HepG2 (cell line): ENCODE measurements around the gene LEFTY2. TPM values are rescaled to one million over a fixed set of nuclear protein-coding genes. Genes with fewer than 3 reads are reported as not detected.

Source experiments
- ATAC-seq: fragments of 200-7000 bp; cut with Tn5 transposase; 3 replicates; pipeline ENCODE4 v1.9.1; 2020; ENCODE audit warnings: mild to moderate bottlenecking, moderate library complexity
- BruUV-seq: library from RNA; stranded (reverse); fragments of 400-500 nt; replicated peaks from 2 replicates; lab custom pipeline; 2021; lab: Mats Ljungman, UMichigan
- CTCF ChIA-PET: fragments of 300-600 bp; formaldehyde crosslinking; extraction: SDS; loops from one replicate; lab custom pipeline; 2021; ENCODE audit warnings: low total read pairs, inconsistent platforms, low intra/inter-chr PET ratio; lab: Yijun Ruan, JAX
- POLR2A ChIA-PET: fragments of 350-600 bp; sonication (Branson Sonifier 250); formaldehyde crosslinking; loops from one replicate; lab custom pipeline; 2020; ENCODE audit warnings: antibody characterized with exemption, inconsistent platforms; lab: Yijun Ruan, JAX
- DNase-seq: peaks from one replicate; pipeline ENCODE4 v3.0.0-alpha.2; 2015; ENCODE audit warnings: low spot score
- FAIRE-seq: peaks from 3 replicates; lab custom pipeline; 2011; peaks lifted over from hg19 to GRCh38; lab: Jason Lieb, UNC
- H2AFZ ChIP-seq: one replicate; pipeline ENCODE4 v1.6.1; 2011; ENCODE audit warnings: low read length, inconsistent platforms
- H3K27ac ChIP-seq: fragments of 300-600 bp; 3 replicates; pipeline ENCODE4 v1.8.0; 2011; ENCODE audit warnings: mixed run types, mild to moderate bottlenecking, mixed read lengths, low read length, inconsistent platforms; ENCODE audit not compliant: insufficient read depth; ENCODE audit errors: extremely low read length
- H3K27me3 ChIP-seq, 2 experiments: fragments of 200-600 bp in 1 of 2; 2 replicates in 1 of 2; 3 replicates in 1 of 2; pipeline versions ENCODE4 v1.6.0 to v1.8.0; 2011; ENCODE audit warnings: low read length in 2 of 2, mild to moderate bottlenecking in 2 of 2, moderate library complexity in 2 of 2, inconsistent platforms in 1 of 2; ENCODE audit not compliant: insufficient read depth in 2 of 2, control insufficient read depth in 1 of 2
- H3K36me3 ChIP-seq, 2 experiments: fragments of 200-600 bp in 1 of 2; replicated peaks in 1 of 2; 2 replicates in 1 of 2; 3 replicates in 1 of 2; pipeline versions ENCODE4 v1.5.1 to v1.8.0; 2011; ENCODE audit warnings: low read length in 2 of 2, inconsistent platforms in 1 of 2; ENCODE audit not compliant: insufficient read depth in 2 of 2, control insufficient read depth in 1 of 2
- H3K4me1 ChIP-seq: 2 replicates; pipeline ENCODE4 v1.5.1; 2012; ENCODE audit warnings: low read length, inconsistent platforms; ENCODE audit not compliant: insufficient read depth
- H3K4me2 ChIP-seq: 2 replicates; pipeline ENCODE4 v1.6.0; 2011; ENCODE audit warnings: low read depth, low read length, inconsistent platforms
- H3K4me3 ChIP-seq, 3 experiments: fragments of 200-600 bp in 1 of 3; sonication (generic), shearing (Covaris generic) in 1 of 3; replicated peaks in 1 of 3; 2 replicates each; pipeline ENCODE4 v1.5.1; 2011 to 2016; ENCODE audit warnings: low read length in 3 of 3, inconsistent platforms in 2 of 3, low read depth in 2 of 3, mild to moderate bottlenecking in 2 of 3, control low read depth in 1 of 3, mixed read lengths in 1 of 3; ENCODE audit not compliant: insufficient read depth in 1 of 3
- H3K79me2 ChIP-seq: one replicate; pipeline ENCODE4 v1.6.1; 2011; ENCODE audit warnings: low read length, inconsistent platforms; ENCODE audit not compliant: insufficient read depth
- H3K9ac ChIP-seq: 2 replicates; pipeline ENCODE4 v1.6.0; 2011; ENCODE audit warnings: mild to moderate bottlenecking, low read depth, low read length, inconsistent platforms; ENCODE audit not compliant: insufficient read depth
- H3K9me3 ChIP-seq: 2 replicates; pipeline ENCODE4 v1.5.1; 2012; ENCODE audit warnings: mild to moderate bottlenecking, low read length
- H4K20me1 ChIP-seq: 2 replicates; pipeline ENCODE4 v1.6.0; 2011; ENCODE audit warnings: inconsistent platforms, mild to moderate bottlenecking, low read length, moderate library complexity; ENCODE audit not compliant: insufficient read depth
- MAFK ChIP-seq, 2 experiments: IDR thresholded peaks in 1 of 2; conservative IDR thresholded peaks in 1 of 2; 2 replicates each; pipeline ENCODE4 v1.6.1; 2011; ENCODE audit warnings: improper control_type of control experiment in 2 of 2, low read length in 2 of 2
- ZFP90 ChIP-seq: sonication (generic); formaldehyde crosslinking; IDR thresholded peaks from 2 replicates; pipeline ENCODE4 v1.8.0; 2022; ENCODE audit warnings: missing genetic modification reagents, mild to moderate bottlenecking, inconsistent platforms, borderline replicate concordance
- ZNF605 ChIP-seq: sonication (generic); formaldehyde crosslinking; IDR thresholded peaks from 2 replicates; pipeline ENCODE4 v1.8.0; 2022; ENCODE audit warnings: mild to moderate bottlenecking, missing genetic modification reagents
- WGBS: methylation state at CpG from one replicate; pipeline ENCODE4 v1.1.6; 2017; ENCODE audit warnings: low lambda C conversion rate; 5-methylcytosine and 5-hydroxymethylcytosine counted together
- in situ Hi-C: cut with HindIII; loops from 2 replicates; pipeline ENCODE4 v1.10.0; 2017; ENCODE audit warnings: low pct_unique_long_range_greater_than_20kb; ENCODE audit not compliant: extremely low pct_ligation_motif_present
- intact Hi-C: fragments of 100-400 bp; cut with micrococcal nuclease; formaldehyde crosslinking; loops from one replicate; pipeline ENCODE4 v1.10.0; 2022; ENCODE audit not compliant: unreplicated experiment
- polyA plus RNA-seq, 8 experiments: library from polyadenylated mRNA; depleted of rRNA in 3 of 8; stranded (reverse) in 7 of 8; unstranded in 1 of 8; fragments of >200 nt; fragmentation: Illumina TruSeq in 4 of 8; extraction: Trizol in 4 of 8; gene quantifications; 2 replicates each; pipeline versions ENCODE4 v1.2.1 to v1.2.3, GENCODE V29; 2011 to 2016; ENCODE audit warnings: low read depth in 4 of 8, missing spikeins in 1 of 8, mixed read lengths in 1 of 8; ENCODE audit not compliant: insufficient read depth in 1 of 8
- total RNA-seq, 5 experiments: library from RNA; depleted of rRNA; stranded (reverse); fragments of >200 nt; fragmentation: Illumina TruSeq; extraction: Trizol; gene quantifications; 2 replicates each; pipeline ENCODE4 v1.2.3, GENCODE V29; 2016; ENCODE audit warnings: low read depth in 1 of 5
- TF ChIP-seq, protein P1 (sequence below): sonication (generic); formaldehyde crosslinking; IDR thresholded peaks from 2 replicates; pipeline ENCODE4 v1.5.1; 2020; ENCODE audit warnings: missing genetic modification reagents, mild to moderate bottlenecking, borderline replicate concordance
- TF ChIP-seq, protein P2 (sequence below): sonication (generic); formaldehyde crosslinking; IDR thresholded peaks from 2 replicates; pipeline ENCODE4 v1.4.0; 2020; ENCODE audit warnings: missing genetic modification reagents
- TF ChIP-seq, protein P3 (sequence below): sonication (generic); formaldehyde crosslinking; IDR thresholded peaks from 2 replicates; pipeline ENCODE4 v1.5.1; 2020; ENCODE audit warnings: mild to moderate bottlenecking, missing genetic modification reagents, borderline replicate concordance

LEFTY2 gene
- total and polyA plus RNA-seq, 2 of the 13 experiments (the other 11 are each of a cell fraction or from before 2014, with no cell fraction given), result 0.13 to 0.33 TPM

DNA sequence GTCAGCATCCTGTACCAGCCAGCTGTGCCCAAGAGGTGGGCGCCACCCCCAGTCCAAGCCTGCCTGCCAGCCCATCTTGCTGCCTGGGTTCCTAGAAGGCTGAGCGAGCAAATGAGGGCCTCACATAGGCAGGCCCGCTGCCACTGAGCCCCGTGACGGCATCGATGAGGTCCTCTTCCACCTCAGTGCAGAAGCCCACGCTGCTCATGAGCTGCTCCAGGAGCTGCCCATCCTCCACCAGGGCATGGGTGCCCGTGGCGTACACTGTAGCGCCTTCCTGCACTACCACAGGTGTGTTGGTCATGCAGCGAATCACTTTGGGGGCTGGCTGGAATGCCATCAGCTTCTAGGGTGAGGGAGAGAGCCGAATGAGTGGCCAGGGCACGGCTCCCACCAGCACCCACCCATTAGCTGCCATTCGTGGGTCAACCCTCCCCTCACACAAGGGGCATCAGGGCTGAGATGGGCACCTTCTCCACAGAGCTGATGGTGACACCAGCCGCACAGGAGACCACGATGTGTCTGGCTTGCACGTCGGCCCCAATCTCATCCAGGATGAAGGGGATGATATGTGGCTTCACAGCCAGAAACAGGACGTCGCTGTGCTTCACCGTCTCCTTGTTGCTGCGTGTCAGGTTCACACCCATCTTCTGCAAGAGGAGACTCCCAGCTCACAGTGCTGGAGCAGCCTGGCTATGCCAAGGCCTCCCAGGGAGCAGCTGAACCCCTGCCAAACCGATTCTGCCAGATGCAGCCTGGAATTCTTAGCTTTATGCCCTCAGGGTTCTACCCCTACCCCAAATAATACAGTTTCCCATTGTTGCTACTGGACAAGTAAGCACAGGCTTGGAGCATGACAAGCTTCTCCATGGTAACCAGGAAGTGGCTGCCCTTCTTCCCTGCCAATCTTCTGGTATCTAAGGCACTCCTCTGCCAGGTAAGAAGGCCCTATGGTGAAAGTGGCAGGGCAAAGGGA lies 19.0 kb downstream of the LEFTY2 start (continued):
- TF ChIP-seq, protein P1, sequence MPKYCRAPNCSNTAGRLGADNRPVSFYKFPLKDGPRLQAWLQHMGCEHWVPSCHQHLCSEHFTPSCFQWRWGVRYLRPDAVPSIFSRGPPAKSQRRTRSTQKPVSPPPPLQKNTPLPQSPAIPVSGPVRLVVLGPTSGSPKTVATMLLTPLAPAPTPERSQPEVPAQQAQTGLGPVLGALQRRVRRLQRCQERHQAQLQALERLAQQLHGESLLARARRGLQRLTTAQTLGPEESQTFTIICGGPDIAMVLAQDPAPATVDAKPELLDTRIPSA (CRISPR knock-in tag), result no peak
- TF ChIP-seq, all 625 proteins: peak for 5

DNA sequence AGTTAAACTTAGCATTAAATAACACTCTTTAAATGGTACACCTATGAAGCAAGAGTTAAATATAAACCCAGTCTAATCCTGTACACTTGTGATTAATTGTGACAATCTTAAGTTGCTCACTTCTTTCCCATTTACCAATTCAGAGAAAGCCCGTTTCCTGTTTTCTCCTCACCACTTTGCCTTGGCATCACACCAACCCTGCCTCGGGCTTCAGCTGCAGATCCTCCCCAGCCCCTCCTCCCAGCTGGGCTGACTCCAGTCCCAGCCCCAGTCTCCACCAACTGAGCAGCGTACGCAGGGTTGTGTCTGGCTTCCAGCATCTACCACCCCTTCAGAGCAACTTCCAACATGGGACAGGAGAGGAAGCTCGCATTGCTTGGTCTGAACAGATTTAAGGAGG lies 21.1 kb downstream of the LEFTY2 start:
- BruUV-seq, result no TSS peak
- ATAC-seq (no peak), DNase-seq (no peak), FAIRE-seq (no peak)
- Histone ChIP-seq H3K4me1 (peaks cover 20% of the 10 kb centered on the region), H3K79me2 (peaks cover 16% of the 10 kb centered on the region), H3K27ac (no peak overlapping the region), H3K9me3 (no peaks in the 10 kb centered on the region), H4K20me1 (no peaks in the 10 kb centered on the region), H3K27me3 (no peaks in the 10 kb centered on the region; a peak in 1 of 5 replicates), H3K4me3 (no peak overlapping the region), H2AFZ (no peak overlapping the region), H3K9ac (no peak overlapping the region), H3K4me2 (no peak overlapping the region), H3K36me3 (peaks cover 7 to 38% of the 10 kb centered on the region in 2 experiments; a peak in 4 of 5 replicates)
- ChIA-PET POLR2A (interaction anchor here (1.4 to 1.7 kb wide), 2 partner anchors 37 to 462 kb away, joined by 3 read pairs; no protein-coding TSS in a partner anchor), CTCF (no interaction called here)
- intact Hi-C loops (loop anchor here (5.0 to 10.0 kb wide), 3 partner anchors 38 to 143 kb away; partner anchors contain the start of genes SRP9 and TMEM63A), in situ Hi-C loops (no loop called here)
- TF ChIP-seq ZNF605, result no peak
- TF ChIP-seq, protein P2, sequence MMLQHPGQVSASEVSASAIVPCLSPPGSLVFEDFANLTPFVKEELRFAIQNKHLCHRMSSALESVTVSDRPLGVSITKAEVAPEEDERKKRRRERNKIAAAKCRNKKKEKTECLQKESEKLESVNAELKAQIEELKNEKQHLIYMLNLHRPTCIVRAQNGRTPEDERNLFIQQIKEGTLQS, result no peak
- TF ChIP-seq, protein P3, sequence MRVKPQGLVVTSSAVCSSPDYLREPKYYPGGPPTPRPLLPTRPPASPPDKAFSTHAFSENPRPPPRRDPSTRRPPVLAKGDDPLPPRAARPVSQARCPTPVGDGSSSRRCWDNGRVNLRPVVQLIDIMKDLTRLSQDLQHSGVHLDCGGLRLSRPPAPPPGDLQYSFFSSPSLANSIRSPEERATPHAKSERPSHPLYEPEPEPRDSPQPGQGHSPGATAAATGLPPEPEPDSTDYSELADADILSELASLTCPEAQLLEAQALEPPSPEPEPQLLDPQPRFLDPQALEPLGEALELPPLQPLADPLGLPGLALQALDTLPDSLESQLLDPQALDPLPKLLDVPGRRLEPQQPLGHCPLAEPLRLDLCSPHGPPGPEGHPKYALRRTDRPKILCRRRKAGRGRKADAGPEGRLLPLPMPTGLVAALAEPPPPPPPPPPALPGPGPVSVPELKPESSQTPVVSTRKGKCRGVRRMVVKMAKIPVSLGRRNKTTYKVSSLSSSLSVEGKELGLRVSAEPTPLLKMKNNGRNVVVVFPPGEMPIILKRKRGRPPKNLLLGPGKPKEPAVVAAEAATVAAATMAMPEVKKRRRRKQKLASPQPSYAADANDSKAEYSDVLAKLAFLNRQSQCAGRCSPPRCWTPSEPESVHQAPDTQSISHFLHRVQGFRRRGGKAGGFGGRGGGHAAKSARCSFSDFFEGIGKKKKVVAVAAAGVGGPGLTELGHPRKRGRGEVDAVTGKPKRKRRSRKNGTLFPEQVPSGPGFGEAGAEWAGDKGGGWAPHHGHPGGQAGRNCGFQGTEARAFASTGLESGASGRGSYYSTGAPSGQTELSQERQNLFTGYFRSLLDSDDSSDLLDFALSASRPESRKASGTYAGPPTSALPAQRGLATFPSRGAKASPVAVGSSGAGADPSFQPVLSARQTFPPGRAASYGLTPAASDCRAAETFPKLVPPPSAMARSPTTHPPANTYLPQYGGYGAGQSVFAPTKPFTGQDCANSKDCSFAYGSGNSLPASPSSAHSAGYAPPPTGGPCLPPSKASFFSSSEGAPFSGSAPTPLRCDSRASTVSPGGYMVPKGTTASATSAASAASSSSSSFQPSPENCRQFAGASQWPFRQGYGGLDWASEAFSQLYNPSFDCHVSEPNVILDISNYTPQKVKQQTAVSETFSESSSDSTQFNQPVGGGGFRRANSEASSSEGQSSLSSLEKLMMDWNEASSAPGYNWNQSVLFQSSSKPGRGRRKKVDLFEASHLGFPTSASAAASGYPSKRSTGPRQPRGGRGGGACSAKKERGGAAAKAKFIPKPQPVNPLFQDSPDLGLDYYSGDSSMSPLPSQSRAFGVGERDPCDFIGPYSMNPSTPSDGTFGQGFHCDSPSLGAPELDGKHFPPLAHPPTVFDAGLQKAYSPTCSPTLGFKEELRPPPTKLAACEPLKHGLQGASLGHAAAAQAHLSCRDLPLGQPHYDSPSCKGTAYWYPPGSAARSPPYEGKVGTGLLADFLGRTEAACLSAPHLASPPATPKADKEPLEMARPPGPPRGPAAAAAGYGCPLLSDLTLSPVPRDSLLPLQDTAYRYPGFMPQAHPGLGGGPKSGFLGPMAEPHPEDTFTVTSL (CRISPR knock-in tag), result no peak
- no peak for TF ChIP-seq ZFP90 (CRISPR knock-in tag)
- no peak for TF ChIP-seq MAFK (conservative IDR thresholded peaks at IDR 0.05 in 1 of 2, IDR thresholded peaks at IDR 0.05 in 1 of 2; ENCODE audit: low read length in 2 of 2)
- 91% methylated on average over 5 of the region's 5 CpGs for WGBS
